GM19099 (cell line): ENCODE measurements around the gene CRABP2.

Source experiments
- POLR2A ChIP-seq: IDR thresholded peaks from 3 replicates; pipeline ENCODE4 v1.6.1; 2011; ENCODE audit warnings: low read depth; ENCODE audit not compliant: insufficient read length; ENCODE audit errors: extremely low read depth

CRABP2 gene

GRCh38 chr1:156745881-156746280 is 40.5 kb upstream of the CRABP2 start:
- TF ChIP-seq POLR2A: no peak

GRCh38 chr1:156744786-156745419 is 39.5 kb upstream of the CRABP2 start:
- no peak for TF ChIP-seq POLR2A

GRCh38 chr1:156744344-156744743 is 39.0 kb upstream of the CRABP2 start:
- no peak for TF ChIP-seq POLR2A

GRCh38 chr1:156743367-156744302 is 38.3 kb upstream of the CRABP2 start:
- no peak for TF ChIP-seq POLR2A

GRCh38 chr1:156742801-156743200 is 37.4 kb upstream of the CRABP2 start:
- TF ChIP-seq POLR2A: no peak

GRCh38 chr1:156742017-156742416 is 36.6 kb upstream of the CRABP2 start:
- TF ChIP-seq POLR2A: no peak

GRCh38 chr1:156741481-156741983 is 36.1 kb upstream of the CRABP2 start:
- no peak for TF ChIP-seq POLR2A

GRCh38 chr1:156740741-156741480 is 35.5 kb upstream of the CRABP2 start, which contains the start of gene MRPL24:
MRPL24 (minus strand) TSS chr1:156741088; CDS start chr1:156738704, 2,384 bp downstream.
- peak; percentile 77 for TF ChIP-seq POLR2A

GRCh38 chr1:156740237-156740740 is 34.9 kb upstream of the CRABP2 start:
- TF ChIP-seq POLR2A: no peak

GRCh38 chr1:156738916-156739315 is 33.5 kb upstream of the CRABP2 start:
- no peak for TF ChIP-seq POLR2A

GRCh38 chr1:156738407-156738806 is 33.0 kb upstream of the CRABP2 start:
- no peak for TF ChIP-seq POLR2A

GRCh38 chr1:156733989-156734584 is 28.7 kb upstream of the CRABP2 start:
- no peak for TF ChIP-seq POLR2A

GRCh38 chr1:156728599-156729462 is 23.4 kb upstream of the CRABP2 start, which contains the start of gene ISG20L2:
ISG20L2 (minus strand) TSS chr1:156728766; CDS start chr1:156727652, 1,114 bp downstream.
- peak; percentile 45 for TF ChIP-seq POLR2A

- TF ChIP-seq POLR2A: peak; percentile 86
Observed at GRCh38 chr1:156727926-156728598, 22.7 kb upstream of the CRABP2 start, which contains the start of gene METTL25B. METTL25B (plus strand) TSS chr1:156728469; CDS start chr1:156729105, 636 bp downstream.
